HG03378 (cell line): ENCODE data around the gene STK39.

ENCODE experiments used
- ATAC-seq: cut with Tn5 transposase; IDR thresholded peaks from one replicate; pipeline ENCODE4 v1.9.1; 2021; ENCODE audit warnings: mild to moderate bottlenecking, moderate library complexity; ENCODE audit not compliant: unreplicated experiment

The STK39 gene

DNA sequence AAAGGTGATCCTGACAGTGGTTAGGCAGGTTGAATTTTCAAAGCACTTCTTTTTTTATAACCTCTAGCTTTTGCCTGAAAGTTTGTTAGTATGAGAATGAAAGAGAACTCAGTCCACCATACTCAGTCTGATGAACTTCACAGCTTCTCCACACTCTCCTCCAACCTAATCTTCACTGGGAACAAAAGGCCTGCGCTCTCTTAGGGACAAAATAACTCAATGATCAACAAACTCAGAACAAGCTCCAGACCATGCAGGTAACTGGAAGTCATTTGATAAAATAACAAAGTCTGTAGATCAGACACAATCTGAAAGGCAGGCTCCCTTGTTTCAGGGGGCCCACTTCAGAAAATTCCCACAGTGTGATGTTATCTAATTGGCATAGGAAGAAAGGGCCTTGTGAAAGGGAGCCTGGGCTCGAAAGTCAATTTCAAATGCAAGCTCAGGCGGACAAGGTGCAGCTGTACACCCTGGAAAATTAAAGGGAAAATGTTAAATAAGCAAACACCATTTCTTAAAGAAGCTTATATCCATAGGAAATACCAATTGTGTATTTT lies 142.2 kb downstream of the STK39 start:
- ATAC-seq, result no peak

DNA sequence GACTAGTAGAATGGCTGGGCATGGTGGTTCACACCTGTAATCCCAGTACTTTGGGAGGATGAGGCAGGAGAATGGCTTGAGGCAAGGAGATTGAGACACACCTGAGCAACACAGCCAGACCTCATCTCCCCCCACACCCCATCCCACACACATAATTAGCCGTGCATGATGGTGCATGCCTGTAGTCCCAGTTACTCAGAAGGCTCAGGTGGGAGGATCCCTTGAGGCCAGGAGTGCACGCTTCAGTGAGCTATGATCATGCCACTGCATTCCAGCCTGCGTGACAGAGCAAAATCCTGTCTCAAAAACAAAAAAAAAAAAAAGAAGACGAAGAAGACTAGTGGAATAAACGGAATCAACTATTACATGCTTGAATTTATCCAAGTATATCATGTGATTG lies 150.0 kb downstream of the STK39 start:
- ATAC-seq, result no peak

- ATAC-seq, result no peak
These were observed 151.2 kb downstream of the STK39 start for GRCh38 chr2:168096158-168096557.

DNA sequence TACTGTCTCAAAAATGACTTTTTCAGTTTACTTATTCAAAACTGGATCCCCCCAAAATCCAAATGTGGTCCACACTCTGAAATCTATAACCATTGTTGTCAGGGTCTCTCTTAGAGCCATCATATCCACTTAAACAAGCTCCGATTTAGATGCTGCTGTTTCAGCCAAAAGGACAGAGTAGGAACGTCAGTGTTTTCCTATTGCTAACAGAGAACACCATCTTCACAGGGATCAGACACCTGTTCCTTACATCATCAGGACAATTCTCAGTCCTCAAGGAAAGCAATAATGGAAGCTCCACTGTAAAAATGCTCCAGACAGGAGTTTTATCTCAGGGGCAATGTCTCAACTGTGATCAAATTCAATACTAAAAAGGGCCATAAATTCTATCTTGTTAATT lies 155.4 kb downstream of the STK39 start:
- ATAC-seq, result no peak

DNA sequence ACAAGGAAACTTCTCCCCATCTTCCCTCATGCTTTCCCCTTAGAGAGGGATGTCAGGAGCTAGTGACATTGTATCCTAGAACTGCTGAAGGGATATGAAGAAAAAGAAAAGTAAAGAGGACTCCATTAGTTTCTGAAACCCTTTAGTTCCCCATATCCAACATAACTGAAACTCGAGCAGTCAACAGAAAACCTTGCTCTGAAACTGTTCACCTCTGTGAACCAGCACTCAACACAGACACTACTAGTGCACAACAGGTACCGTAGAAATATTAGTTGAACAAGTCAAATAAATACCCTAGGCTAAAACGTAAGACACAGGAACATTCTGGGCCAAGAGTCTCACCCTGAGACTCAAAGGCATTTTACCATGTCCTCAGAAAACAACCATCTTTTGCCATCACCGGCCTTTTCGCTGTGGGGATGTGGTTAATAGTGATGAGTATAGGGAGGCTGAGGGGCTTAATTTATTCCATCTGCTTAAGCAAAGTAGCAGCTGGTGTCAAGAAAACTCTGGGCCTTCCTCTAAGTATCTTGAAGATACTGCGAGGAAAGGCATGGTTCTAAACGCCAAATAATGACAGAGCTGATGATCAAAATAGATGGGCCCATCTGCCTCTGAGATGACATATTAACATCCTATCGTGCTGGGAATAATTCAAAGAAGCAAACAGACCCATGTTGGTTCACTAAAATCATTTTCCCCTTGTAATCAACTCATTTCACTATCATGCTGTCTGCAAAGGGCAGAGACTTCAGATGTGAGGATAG lies 156.8 kb downstream of the STK39 start:
- peak; percentile 90 for ATAC-seq

- ATAC-seq, result peak; percentile 46
These were observed 158.2 kb downstream of the STK39 start for GRCh38 chr2:168089200-168089599.

GRCh38 chr2:168087401-168087800 lies 160.0 kb downstream of the STK39 start:
- no peak for ATAC-seq

- no peak for ATAC-seq
These were observed 160.5 kb downstream of the STK39 start for GRCh38 chr2:168086851-168087250.

DNA sequence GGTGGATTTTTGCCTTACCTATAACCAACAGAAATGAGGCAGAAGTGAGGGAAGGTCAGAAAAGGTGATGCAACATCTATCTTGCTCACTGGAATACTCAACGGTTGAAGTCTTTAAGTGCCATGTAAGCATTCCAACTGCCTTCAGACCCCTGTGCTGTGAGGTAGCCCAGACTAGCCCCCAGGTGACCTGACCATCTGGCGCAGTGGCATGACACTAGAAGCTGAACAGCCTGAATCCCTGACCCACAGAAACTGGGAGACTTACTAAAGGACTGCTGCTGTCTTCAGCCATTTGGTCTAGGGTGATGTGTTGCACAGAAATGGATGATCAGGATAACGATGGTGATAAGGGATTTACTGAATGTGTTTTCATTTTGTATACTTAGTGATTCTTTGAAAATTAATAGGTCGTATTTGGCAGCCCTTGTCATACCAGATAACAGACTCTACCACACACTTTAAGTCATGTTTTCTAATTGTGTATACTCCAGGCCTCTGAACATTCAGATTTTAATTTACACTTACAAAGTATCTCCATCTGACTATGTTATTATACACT lies 161.5 kb downstream of the STK39 start:
- no peak for ATAC-seq

- ATAC-seq, result no peak
These were observed 163.1 kb downstream of the STK39 start for GRCh38 chr2:168084288-168084687.

- ATAC-seq, result peak; percentile 54
These were observed 165.9 kb downstream of the STK39 start for GRCh38 chr2:168081452-168081851.

- no peak for ATAC-seq
These were observed 168.2 kb downstream of the STK39 start for GRCh38 chr2:168079236-168079635.

DNA sequence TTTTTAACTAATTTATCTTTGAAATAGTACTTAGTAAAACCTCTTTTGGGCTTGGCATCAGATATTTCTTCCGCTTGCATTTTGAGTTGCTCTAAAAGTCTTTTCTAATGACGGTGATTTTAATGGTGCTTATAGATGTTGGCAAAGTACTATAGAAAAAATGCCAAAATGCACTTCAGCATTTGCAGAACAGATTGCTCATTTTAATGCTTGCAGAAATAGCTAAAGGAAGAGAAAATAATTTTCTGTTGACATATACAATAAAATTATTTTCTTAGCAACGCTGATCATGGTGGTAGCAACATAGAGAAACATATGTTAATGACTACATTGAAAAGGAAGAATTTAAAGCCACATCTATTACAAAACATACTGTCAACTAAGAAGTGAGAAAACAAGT lies 170.7 kb downstream of the STK39 start:
- ATAC-seq, result no peak

DNA sequence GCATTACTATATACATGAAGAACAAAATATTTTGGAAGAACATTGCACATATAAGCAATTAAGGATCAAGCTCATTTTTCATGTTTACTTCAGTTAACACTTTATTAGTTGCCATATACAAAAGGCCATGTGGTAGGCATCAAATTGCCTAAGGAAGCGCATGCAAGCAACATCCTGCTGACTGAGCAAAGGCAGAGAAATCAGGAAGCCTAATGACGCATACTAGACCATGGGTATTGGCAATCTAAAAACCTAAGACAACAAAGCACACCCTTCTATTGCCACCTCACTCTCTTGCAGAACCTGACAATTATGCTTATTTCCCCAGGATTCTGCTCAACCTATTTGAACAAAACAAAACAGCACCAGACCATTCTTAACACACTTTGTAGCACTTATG lies 171.9 kb downstream of the STK39 start:
- no peak for ATAC-seq

GRCh38 chr2:168072626-168073303 lies 174.6 kb downstream of the STK39 start:
- no peak for ATAC-seq

- ATAC-seq, result no peak
These were observed 183.1 kb downstream of the STK39 start for GRCh38 chr2:168064011-168064998.

- ATAC-seq, result no peak
These were observed 184.5 kb downstream of the STK39 start for GRCh38 chr2:168062936-168063335.

GRCh38 chr2:168062054-168062453 lies 185.3 kb downstream of the STK39 start:
- no peak for ATAC-seq

GRCh38 chr2:168060986-168061750 lies 186.2 kb downstream of the STK39 start:
- no peak for ATAC-seq

DNA sequence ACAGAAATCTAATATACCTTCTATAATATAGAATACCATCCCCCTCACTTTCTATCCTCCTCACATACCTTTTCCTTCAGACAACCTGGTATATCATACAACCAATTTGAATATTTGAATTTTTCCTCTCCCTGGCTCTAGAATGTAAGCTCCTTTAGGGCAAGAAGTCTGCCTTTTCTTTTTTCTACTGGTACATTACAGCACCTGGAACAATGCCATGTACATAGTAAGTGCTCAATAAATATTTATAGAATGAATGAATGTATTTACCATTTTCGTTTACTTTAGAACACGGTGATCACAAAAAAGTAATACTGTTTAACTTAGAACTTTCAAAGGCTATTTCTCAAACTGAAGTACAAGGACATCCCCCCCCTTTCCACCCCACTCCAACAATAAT lies 187.6 kb downstream of the STK39 start:
- ATAC-seq, result no peak
